GM18517 (cell line): ENCODE data around the gene RAB41.
"Not testable (repeated sequence)": the region's sequence is repeated elsewhere in the genome, so short reads cannot be mapped to it uniquely, and the experiment has no call there.

Source experiments
- ATAC-seq: cut with Tn5 transposase; IDR thresholded peaks from one replicate; pipeline ENCODE4 v1.9.1; 2021; ENCODE audit warnings: mild to moderate bottlenecking, moderate library complexity; ENCODE audit not compliant: unreplicated experiment

The RAB41 gene

DNA sequence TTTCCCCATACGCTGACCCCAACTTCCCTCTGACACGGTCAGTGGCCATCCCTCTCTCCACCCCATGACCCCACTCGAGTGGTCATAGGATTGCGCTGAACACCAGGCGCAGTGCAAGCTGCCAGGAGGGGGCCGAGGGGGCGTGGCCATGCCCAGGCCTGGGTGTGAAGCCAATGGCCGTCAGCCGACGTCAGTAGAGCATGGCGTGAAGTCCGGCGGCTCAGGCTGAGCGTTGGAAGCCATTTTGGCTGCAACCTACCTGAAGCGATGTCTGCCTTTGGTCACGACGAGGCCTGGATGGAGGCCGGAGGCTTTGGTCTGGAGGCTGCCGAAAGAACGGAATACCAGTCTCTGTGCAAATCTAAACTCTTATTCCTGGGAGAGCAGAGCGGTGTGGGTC lies at the start of gene RAB41:
Gene RAB41 (plus strand): TSS at position 222 of the 400 bp plus-strand sequence. CDS start 46 bp downstream, at position 268.
- ATAC-seq: no peak

DNA sequence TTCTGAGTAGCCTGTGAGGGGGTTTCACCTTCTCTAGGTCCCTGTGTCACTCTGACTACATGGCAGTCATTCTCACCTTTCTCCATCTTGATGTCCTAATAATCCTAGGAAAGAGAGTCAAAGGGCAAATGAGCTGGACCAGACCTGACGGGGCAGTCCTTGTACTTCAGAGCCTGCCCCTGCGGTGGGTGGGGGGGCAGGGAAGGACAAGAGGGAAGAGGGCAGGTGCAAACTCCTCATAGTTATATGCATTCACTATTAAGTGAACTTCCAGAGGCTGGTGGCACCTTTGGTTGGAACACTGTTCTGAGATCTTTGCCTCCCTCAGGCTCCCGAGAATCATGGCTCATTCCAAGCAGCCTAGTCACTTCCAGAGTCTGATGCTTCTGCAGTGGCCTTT lies 47.6 kb upstream of the RAB41 start, which contains the start of gene AWAT1:
Gene AWAT1 (plus strand): TSS at position 301 of the 400 bp plus-strand sequence. CDS start 41 bp downstream, at position 342.
- no peak for ATAC-seq

DNA sequence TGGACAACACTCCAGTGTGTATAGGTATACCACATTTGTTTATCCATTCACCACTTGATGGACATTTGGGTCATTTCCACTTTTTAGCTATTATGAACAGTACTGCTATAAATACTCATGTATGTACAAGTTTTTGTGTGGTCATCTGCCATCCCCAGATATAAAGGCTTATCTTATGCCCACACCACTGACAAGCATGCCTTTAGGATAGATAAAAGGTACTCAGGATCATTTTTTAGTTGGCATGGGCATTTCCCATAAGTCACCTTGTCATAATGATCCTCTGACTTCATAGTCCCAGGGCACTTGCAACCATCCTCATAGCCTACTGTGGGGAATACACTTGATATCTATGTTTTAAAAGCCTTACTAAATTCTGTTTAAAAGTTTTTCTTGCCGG lies 41.2 kb upstream of the RAB41 start:
- no peak for ATAC-seq

DNA sequence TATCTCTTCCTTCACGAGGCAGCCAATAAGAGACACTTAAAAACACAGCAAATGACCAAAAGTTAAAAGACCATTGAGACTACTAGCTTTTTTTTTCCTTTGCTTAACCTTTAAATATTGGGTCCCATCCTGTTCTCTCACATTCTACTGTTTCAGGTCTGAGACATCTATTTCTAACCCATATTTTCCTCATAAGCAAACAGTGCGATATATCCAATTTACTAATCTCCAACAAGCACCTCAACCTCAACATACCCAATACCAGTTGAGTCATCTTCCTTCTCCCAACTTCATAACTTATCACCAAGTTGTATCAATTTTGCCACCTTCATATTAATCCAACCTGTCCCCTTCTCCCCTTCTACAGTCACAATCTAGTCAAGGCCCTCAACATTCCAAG lies 40.5 kb upstream of the RAB41 start:
- ATAC-seq: no peak

GRCh38 chrX:70243601-70244000 lies 38.4 kb upstream of the RAB41 start:
- ATAC-seq: not testable (repeated sequence)

DNA sequence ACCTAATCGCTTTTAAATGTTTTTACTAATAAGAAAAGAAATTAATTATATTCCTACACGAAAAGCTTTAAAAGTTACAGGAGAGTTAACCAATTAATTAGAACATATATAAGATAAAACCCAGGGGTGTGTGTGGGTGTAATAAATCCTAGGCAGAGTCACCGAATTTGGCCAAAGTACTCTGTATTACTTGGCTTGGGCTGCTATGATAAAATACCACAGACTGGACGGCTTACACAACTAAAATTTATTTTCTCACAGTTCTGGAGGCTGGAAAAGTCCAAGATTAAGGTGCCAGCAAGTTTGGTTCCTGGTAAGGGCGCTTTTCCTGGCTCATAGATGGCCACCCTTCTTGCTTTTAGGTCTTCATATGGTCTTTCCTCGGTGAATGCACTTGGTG lies 37.1 kb upstream of the RAB41 start:
- ATAC-seq: no peak

DNA sequence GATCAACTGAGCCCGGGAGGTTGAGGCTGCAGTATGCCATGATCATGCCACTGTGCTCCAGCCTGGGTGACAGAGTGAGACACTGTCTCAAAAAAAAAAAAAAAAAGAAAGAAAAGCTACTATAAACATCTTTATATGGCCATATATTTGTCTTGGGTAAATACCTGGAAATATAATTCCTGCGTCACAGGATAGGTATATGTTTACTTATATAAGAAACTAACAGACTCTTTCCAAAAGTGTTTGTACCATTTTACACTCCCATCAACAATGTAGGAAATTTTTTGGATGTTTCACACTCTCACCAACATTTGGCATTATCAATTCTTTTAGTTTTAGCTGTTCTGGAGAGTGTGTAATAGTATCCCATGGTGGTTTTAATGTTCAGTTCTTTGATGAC lies 34.7 kb upstream of the RAB41 start:
- no peak for ATAC-seq

DNA sequence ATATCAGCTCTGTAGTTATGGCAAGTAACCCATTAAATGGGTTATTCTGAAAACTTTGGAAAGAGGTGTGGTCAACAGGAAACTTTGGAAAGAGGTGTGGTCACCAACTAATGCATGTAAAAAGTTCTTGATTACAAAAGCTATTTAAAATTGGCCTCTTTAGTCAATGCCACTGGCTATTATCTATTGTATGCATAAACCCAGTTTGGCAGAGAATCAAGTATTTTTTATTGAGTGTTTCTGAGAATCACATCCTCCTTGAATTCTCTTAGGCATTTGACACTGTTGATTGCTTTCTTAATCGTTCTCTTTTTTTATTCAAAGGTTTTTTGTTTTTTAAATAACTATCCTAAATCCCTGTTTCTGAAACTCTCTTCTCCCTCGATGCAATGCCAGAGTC lies 29.5 kb upstream of the RAB41 start:
- no peak for ATAC-seq

DNA sequence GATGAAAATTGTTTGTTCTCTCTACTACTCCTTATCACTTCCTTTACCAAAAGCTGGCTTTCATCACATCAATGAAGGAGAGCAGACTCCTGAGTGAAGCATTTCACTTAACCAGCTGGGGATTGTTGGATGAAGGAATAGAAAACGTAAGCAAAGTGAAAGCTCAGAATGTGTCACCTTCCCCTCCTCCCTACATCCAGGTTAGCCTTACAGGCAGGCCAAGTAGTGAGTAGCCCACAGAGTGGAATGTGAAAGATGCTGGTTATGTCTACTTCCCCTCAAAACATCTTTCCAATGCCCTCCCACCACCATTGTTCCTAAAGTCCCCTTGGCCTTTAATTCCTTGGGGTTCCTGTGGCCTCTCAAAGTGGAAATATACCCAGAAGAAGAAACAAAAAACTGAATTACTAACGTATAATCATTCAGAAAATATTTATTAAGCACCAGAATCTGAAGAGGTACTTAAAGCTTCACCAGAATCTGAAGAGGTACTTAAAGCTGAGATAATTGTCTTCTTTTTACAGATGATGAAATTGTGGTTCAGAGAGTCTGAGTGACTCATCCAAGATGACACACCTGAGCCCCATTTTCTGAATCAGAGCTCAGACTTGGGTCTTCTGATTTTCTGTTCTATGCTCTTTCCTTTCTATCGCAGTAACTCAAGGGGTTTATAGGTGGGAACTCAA lies 28.5 kb upstream of the RAB41 start:
- ATAC-seq: no peak

GRCh38 chrX:70254063-70254400 lies 27.9 kb upstream of the RAB41 start:
- ATAC-seq: no peak

- no peak for ATAC-seq
These were observed 27.1 kb upstream of the RAB41 start for GRCh38 chrX:70254909-70255308.

DNA sequence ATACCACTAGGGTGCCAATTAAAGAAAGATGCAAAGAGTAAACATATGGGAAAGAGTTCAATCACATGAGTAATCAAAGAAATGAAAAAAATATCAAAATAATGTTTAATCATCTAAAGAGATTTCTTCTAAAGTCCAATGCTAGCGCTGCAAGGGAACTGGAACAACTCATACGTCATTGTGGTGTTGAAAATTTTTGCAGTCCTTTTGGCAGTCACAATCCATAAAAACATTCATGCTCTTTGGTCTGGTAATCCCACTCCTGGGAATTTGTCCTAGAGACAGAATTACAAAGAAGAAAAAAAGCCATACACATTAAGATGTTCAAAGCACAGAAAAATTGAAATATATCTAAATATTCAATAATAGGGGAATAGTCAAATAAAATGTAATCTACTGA lies 26.5 kb upstream of the RAB41 start:
- ATAC-seq: no peak

- no peak for ATAC-seq
These were observed 24.3 kb upstream of the RAB41 start for GRCh38 chrX:70257423-70258288.

DNA sequence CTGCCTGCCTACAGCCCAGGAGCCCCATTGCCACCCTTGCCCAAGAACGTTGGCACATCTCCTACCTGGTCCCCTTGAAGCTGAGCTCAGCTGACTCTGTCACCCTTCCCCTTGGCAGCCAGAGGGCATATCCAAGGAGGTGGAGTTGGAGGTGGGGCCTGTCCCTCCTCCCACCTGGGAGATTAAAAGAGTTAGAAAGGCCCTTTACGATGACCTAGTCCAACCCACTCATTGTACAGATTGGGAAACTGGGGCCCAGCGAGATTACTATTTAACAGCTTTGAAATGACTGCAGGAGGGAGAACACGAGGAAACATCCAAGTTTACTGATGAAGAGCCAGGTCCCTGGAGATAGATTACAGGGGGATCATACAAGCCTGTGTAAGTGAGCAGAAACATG lies 21.9 kb upstream of the RAB41 start, which contains the start of gene P2RY4:
Gene P2RY4 (minus strand): TSS at position 101 of the 400 bp plus-strand sequence. CDS start 580 bp downstream, outside the sequence.
- no peak for ATAC-seq

GRCh38 chrX:70262952-70263567 lies 18.9 kb upstream of the RAB41 start:
- ATAC-seq: no peak

DNA sequence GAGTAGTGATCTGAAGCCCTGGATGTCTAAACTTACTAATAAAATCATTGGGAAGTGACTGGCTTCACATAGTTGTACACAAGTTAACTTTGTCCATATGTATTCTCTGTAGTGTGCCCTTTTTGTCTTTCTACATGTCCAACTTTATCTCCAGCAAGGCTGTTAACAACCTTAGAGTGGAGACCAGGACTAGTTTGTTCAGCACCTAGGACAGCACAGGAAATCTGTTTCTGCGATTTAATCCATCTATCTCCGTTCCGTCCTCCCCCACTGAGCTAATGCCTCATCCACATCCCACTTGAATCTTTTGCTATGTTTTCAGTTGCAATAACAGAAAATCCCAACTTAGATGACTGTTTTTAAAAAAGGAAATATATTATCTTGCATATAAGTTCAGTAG lies 17.2 kb upstream of the RAB41 start:
- no peak for ATAC-seq

GRCh38 chrX:70268034-70268433 lies 13.9 kb upstream of the RAB41 start, which contains the start of gene ARR3:
Gene ARR3, plus strand, starts transcription at chrX:70268334. Its CDS starts 1,052 bp downstream, at chrX:70269386.
- no peak for ATAC-seq

DNA sequence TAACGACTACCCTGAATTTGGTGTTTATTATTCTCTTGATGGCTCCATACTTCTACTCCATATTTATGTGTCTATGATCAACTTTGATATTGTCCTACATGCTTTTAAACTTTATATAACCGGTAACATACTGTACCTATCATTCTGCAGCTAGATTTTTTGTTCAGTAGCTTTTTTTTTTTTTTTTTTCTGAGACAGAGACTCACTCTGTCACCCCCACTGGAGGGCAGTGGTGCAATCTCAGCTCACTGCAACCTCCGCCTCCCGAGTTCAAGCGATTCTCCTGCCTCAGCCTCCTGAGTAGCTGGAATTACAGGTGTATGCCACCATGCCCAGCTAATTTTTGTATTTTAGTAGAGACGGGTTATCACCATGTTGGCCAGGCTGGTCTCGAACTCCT lies 7.9 kb upstream of the RAB41 start:
- ATAC-seq: not testable (repeated sequence)

DNA sequence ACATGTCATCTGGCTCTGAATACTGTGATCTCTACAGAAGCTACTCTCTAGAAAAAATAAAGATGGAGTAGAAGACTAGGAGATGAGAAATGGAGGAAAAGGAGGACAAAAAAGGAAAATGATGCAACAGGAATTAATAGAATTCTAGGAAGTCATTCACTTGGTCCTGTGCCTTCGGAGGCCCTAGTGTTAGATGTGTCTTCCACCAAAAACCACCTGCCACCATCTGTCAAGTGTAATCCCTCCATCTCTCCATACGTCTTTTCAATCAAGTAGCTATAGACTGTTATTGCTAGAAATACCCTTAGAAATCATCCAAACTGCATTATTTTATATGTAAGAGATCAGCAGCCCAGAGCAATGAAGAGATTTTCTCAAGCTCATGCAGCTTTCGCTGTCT lies 2.9 kb upstream of the RAB41 start:
- ATAC-seq: no peak

DNA sequence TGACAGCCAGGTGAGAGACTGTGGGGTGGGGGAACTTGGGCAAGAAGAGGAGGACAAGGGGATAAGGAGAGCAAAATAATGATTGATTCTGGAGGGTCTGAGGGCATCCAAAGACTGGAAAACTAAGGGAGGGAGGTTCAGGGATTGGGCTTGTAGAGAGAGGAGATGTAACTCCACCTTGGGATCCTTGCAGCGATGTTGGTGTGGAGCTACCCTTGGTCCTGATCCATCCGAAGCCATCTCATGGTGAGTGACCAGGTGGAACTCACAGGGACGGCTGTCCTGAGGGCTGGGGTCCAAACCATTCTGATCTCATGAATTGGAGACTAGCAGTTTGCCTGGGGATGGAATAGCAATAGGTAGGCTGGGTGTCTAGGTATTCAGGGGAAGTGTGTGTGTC lies 1.4 kb upstream of the RAB41 start:
- ATAC-seq: no peak

DNA sequence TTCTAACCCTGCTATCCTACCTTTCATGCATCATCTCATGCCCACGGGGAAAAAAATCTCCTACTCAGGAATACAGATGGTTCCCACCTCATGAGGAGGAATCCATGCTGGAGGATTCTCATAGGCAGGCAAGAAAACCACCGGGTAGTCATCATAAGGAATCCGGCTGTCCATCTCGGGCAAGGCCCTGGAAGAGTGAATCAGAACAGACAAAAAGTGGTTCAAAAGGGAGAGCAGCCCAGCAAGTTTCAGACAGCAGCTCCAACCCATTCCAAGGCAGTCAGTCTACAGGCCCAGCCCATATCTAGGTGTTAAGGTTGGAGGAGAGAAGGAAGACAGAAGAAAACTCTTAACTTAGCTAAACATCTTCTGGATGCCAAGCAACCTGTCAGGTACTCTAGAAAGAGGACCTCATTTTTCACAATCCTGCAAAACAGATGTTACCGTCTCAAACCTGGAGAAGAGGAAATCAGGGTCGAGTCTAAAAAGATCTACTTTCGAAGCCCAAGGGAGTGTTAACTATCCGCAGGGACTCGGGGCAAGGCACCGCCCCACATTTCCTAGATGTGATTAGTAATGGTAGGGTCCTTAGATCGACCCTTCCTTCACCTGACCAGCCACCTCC lies 7.3 kb downstream of the RAB41 start:
- no peak for ATAC-seq
